D721Med (cell line): ENCODE measurements around the gene DDHD1.

Experiments used
- DNase-seq: peaks from one replicate; pipeline ENCODE4 v3.0.0; 2011; ENCODE audit warnings: low spot score; ENCODE audit not compliant: insufficient read length
- FAIRE-seq: peaks from 2 replicates; lab custom pipeline; 2011; peaks lifted over from hg19 to GRCh38; lab: Jason Lieb, UNC
- TF ChIP-seq, protein P1 (sequence below): IDR thresholded peaks from 2 replicates; pipeline ENCODE4 v1.5.1; 2012; ENCODE audit warnings: mild to moderate bottlenecking, control low read depth; ENCODE audit not compliant: insufficient read depth; ENCODE audit errors: missing control alignments

The DDHD1 gene

DNA sequence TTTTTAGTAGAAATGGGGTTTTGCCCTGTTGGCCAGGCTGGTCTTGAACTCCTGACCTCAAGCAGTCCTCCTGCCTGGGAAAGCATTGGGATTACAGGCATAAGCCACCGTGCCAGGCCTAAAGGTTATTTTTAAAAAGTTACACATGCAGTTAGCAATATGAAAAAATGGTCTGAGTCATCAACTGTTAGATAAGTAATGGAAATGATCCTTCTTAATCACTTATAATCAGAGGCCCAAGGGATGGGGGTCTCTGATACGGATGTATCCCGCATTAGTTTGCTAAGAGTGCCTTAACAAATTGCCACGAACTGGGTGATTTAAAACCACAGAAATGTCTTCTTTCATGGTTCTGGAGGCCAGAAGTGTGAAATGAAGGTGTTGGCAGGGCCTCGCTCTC lies 148.1 kb downstream of the DDHD1 start:
- DNase-seq (no peak), FAIRE-seq (no peak)
- TF ChIP-seq, protein P1, sequence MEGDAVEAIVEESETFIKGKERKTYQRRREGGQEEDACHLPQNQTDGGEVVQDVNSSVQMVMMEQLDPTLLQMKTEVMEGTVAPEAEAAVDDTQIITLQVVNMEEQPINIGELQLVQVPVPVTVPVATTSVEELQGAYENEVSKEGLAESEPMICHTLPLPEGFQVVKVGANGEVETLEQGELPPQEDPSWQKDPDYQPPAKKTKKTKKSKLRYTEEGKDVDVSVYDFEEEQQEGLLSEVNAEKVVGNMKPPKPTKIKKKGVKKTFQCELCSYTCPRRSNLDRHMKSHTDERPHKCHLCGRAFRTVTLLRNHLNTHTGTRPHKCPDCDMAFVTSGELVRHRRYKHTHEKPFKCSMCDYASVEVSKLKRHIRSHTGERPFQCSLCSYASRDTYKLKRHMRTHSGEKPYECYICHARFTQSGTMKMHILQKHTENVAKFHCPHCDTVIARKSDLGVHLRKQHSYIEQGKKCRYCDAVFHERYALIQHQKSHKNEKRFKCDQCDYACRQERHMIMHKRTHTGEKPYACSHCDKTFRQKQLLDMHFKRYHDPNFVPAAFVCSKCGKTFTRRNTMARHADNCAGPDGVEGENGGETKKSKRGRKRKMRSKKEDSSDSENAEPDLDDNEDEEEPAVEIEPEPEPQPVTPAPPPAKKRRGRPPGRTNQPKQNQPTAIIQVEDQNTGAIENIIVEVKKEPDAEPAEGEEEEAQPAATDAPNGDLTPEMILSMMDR = no peak

DNA sequence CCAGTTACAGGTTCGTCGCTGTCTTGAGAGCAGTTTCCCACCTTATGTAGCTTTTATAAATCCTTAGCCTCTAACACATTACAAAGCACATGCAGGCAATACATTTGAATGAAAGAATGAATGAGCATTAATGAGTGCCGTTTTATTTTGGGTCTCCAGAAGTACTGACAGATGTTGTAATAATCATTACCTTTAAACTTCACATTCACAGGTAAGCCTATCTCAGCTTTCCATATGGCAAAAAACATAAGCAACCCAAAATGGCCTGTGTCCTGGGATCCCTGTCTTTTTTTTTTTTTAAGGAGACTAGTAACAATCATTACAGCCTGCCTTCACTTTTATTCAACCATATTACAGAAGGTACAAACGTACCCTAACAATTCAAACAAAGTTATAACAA lies 149.3 kb downstream of the DDHD1 start:
- no peak for DNase-seq
- TF ChIP-seq, protein P1 = no peak
- FAIRE-seq = no peak

DNA sequence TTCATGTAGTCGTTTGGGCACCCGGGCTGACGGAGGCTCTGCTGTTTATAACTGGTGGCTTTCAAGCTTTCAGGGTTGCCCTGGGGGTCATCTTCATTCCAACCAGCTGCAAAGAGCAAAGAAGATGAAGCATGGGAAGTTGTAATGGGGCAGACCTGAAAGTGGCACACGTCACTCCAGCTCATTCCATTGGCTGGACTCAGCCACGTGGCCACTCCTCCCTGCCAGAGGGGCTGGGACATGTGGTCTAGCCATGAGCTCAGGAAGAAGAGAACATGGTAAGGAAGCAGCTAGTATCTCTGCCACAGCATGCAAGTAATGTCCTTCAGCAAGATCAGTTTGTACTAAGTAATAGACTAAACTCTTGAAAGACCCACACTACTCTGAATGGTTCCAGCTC lies 150.5 kb downstream of the DDHD1 start:
- FAIRE-seq (no peak), DNase-seq (no peak)
- TF ChIP-seq, protein P1 = no peak

DNA sequence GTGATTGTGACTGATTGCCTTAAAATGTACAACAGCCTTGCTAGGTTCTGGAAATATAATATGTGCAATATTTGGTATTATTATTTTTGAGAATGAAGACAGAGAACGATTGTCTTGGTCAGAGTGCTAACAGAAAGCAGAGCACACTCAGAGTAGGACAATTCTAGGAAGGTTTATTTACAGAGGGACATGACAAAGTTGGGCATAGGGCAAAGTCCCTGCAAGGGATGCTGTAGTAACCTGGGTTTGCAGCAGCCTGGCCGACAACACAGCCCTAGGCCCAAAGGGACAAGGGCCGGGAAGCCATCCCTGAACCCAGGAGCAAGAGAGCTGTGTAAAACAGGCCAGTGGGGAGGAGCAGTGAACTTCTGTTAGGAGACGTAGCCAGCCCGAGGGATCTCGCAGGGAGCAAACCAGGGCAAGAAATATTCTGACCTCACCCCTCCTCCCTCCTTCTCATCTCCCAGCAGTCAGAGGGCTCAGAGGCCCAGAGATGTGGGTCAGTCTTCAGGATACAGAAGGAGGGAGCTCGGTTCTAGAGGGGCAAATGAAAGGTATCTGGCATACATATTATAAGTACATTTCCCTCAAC lies 151.2 kb downstream of the DDHD1 start:
- TF ChIP-seq, protein P1 = no peak
- DNase-seq (no peak), FAIRE-seq (no peak)

DNA sequence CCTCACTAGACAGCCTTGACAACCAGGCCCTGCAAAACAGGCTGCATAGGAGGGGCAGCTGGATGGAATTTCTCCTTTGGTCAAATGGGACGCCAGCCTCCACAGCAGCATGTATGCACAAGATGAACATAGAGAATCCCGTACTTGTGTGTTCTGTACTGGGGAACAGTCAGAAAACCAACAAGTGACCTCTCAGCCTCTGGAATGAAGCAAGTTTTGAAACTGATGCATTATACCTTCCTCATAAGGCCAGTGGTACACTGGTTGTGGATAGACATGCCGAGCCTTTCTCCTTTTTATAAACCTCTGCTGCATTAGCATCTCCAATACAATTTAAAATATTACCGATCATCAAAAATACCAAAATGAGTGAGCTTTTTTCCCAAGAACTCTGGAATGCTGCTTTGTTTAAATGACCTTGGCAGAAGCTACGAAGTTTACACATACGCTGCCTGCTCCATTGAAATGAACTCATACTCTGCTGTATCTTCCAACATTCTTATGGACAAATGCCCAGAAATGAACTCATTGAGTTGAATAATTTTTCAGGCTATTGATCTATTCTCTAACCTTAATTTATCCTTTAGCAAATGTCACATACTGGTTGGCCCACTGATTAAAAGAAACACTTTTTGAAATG lies 154.6 kb downstream of the DDHD1 start:
- TF ChIP-seq, protein P1 = no peak
- no peak for FAIRE-seq
- DNase-seq = no peak

DNA sequence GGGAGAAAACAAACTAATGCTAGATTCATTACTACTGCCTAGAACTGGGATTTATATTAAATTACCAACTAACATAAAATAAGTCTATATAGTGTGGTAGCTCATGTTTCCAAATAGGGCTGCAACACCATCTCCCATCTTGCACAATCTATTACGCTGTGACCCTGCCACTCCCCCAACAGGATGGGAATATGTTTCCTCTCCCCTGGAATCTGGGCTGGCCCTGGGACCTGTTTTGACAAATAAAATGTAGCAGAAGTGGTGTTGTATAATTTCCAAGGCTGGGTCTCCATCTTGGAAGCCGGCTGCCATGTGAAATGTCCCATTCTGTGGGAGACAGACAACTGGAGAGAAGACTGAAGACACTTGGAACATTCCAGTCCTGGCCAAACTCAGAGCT lies 156.6 kb downstream of the DDHD1 start:
- no peak for DNase-seq
- TF ChIP-seq, protein P1 = no peak
- FAIRE-seq = no peak

DNA sequence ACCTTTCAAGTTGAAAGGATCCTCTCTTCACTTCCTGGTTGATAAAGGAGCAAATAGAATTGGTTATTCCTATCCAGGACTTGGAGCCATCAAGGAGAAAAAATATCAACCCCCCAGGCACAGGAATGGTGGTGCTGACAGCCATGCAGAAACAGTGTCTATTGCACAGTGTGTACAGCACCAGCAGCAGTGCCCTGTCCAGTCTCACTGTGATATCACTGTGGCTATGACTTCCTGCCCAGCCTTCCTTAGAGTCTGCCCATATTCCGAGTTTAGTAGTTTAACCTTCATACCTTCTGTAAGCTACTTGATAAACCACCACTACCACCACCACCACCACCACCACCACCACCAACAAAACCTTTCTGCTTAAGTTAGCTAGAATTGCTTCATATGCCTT lies 157.1 kb downstream of the DDHD1 start:
- FAIRE-seq = no peak

More for the DNA sequence above, 157.1 kb downstream of the DDHD1 start:
- DNase-seq = no peak
- TF ChIP-seq, protein P1 = no peak
